ENCODE data around the gene SPDYE6. TPM values are rescaled to one million over a fixed set of nuclear protein-coding genes. Genes with fewer than 3 reads are reported as not detected.

The SPDYE6 gene
- total and polyA plus RNA-seq, 4 donors: 2.4 TPM; not detected in 3

GRCh38 chr7:102312317-102312716, 43.9 kb downstream of the SPDYE6 start:
- H3K4me1 ChIP-seq (ENCODE audit: control insufficient read depth in 4 of 4, insufficient read depth in 4 of 4, low read length in 3 of 4): no peaks in the 10 kb centered on the region
- H3K27ac ChIP-seq (ENCODE audit: low read depth in 1 of 2, low read length in 2 of 2): no peak overlapping the region
- WGBS: 90% methylated on average over 2 of the region's 2 CpGs
- H3K4me3 ChIP-seq (ENCODE audit: low read depth in 1 of 3, low read length in 3 of 3): no peak overlapping the region
- TF ChIP-seq FOXA2 (IDR thresholded peaks at IDR 0.05) (no peak), SP1 (IDR thresholded peaks at IDR 0.05) (no peak)
- no peaks in the 10 kb centered on the region for H3K36me3 ChIP-seq (ENCODE audit: control insufficient read depth in 4 of 4, insufficient read depth in 3 of 4, low read depth in 1 of 4, low read length in 3 of 4)
- no peak overlapping the region for H3K9ac ChIP-seq (ENCODE audit: low read depth in 1 of 2, low read length in 2 of 2)
- H3K9me3 ChIP-seq (ENCODE audit: control insufficient read depth in 4 of 4, low read length in 3 of 4): no peaks in the 10 kb centered on the region
- no peak for DNase-seq (ENCODE audit: low spot score)
- H3K27me3 ChIP-seq (ENCODE audit: control insufficient read depth in 4 of 4, insufficient read depth in 4 of 4, low read length in 3 of 4): no peaks in the 10 kb centered on the region

DNA sequence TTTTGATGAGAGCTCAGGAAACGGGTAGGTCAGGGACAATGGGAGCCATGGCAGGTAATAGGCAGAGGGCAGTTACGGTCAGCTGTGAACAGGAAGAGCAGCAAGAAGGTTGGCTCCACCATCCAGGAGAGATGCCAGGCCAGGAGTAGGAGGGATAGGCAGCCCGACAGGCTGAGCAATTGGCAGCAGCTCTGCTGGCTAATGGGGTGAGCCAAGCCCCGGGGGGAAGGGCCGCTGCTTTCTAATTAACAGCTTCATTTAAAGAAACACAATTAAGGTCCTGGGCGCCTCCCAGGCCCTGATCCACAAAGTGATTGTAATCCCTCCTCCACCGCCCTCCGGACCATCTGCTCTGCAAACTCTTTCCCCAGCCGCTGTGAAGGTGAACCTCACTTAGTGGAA, 45.8 kb downstream of the SPDYE6 start:
- no peak overlapping the region for H3K9ac ChIP-seq (ENCODE audit: low read depth in 1 of 2, low read length in 2 of 2)
- no peaks in the 10 kb centered on the region for H3K36me3 ChIP-seq (ENCODE audit: control insufficient read depth in 4 of 4, insufficient read depth in 3 of 4, low read depth in 1 of 4, low read length in 3 of 4)
- no peak overlapping the region for H3K27ac ChIP-seq (ENCODE audit: low read depth in 1 of 2, low read length in 2 of 2)
- 96% methylated on average over 9 of the region's 9 CpGs for WGBS
- DNase-seq (ENCODE audit: low spot score): no peak
- no peak overlapping the region for H3K4me3 ChIP-seq (ENCODE audit: low read depth in 1 of 3, low read length in 3 of 3)
- no peaks in the 10 kb centered on the region for H3K4me1 ChIP-seq (ENCODE audit: control insufficient read depth in 4 of 4, insufficient read depth in 4 of 4, low read length in 3 of 4)
- H3K27me3 ChIP-seq (ENCODE audit: control insufficient read depth in 4 of 4, insufficient read depth in 4 of 4, low read length in 3 of 4): no peaks in the 10 kb centered on the region
- H3K9me3 ChIP-seq (ENCODE audit: control insufficient read depth in 4 of 4, low read length in 3 of 4): no peaks in the 10 kb centered on the region
- TF ChIP-seq FOXA2 (IDR thresholded peaks at IDR 0.05) (no peak), REST (IDR thresholded peaks at IDR 0.05) (no peak), FOXA1 (IDR thresholded peaks at IDR 0.05) (no peak), YY1 (IDR thresholded peaks at IDR 0.05) (no peak), GABPA (IDR thresholded peaks at IDR 0.05 in 1 of 2, conservative IDR thresholded peaks at IDR 0.05 in 1 of 2) (no peak), TAF1 (conservative IDR thresholded peaks at IDR 0.05) (no peak), RXRA (IDR thresholded peaks at IDR 0.05) (no peak), ZBTB33 (IDR thresholded peaks at IDR 0.05) (no peak), NR2F2 (IDR thresholded peaks at IDR 0.05) (no peak), HNF4G (IDR thresholded peaks at IDR 0.05) (no peak), RAD21 (IDR thresholded peaks at IDR 0.05) (no peak), CTCF (IDR thresholded peaks at IDR 0.05; ENCODE audit: low read depth, low read length, missing input control) (no peak), SP1 (IDR thresholded peaks at IDR 0.05) (no peak), JUND (IDR thresholded peaks at IDR 0.05) (no peak)
- TF ChIP-seq, protein P1, sequence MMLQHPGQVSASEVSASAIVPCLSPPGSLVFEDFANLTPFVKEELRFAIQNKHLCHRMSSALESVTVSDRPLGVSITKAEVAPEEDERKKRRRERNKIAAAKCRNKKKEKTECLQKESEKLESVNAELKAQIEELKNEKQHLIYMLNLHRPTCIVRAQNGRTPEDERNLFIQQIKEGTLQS (IDR thresholded peaks at IDR 0.05): no peak
